B cell (primary cell): ENCODE measurements around the gene RNPC3. TPM values are rescaled to one million over a fixed set of nuclear protein-coding genes. Genes with fewer than 3 reads are reported as not detected.
"Not testable (repeated sequence)": the region's sequence is repeated elsewhere in the genome, so short reads cannot be mapped to it uniquely, and the experiment has no call there.

Source experiments
- ATAC-seq: fragments of 200-7000 bp; cut with Tn5 transposase; one replicate; pipeline ENCODE4 v1.10.0; 2021; ENCODE audit warnings: low read depth, mild to moderate bottlenecking, moderate number of reproducible peaks, moderate library complexity
- CTCF ChIA-PET: fragments of 350-600 bp; sonication (Branson Sonifier 250); formaldehyde crosslinking; loops from one replicate; lab custom pipeline; 2021; ENCODE audit warnings: antibody characterized with exemption, inconsistent platforms; lab: Charles Lee
- POLR2A ChIA-PET: fragments of 350-600 bp; sonication (Branson Sonifier 250); formaldehyde crosslinking; loops from one replicate; lab custom pipeline; 2021; ENCODE audit warnings: antibody characterized with exemption; lab: Charles Lee
- DNase-seq: peaks from one replicate; pipeline ENCODE4 v3.0.0; 2013
- H2AFZ ChIP-seq: 2 replicates; pipeline ENCODE4 v1.6.1; 2012; ENCODE audit warnings: mild to moderate bottlenecking, low read depth, low read length; ENCODE audit not compliant: insufficient read depth, poor library complexity, severe bottlenecking
- H3K27ac ChIP-seq, 2 donors: 1 replicate in 1 of 2; 2 replicates in 1 of 2; pipeline ENCODE4 v1.5.1; 2012 to 2013; ENCODE audit warnings: low read length in 2 of 2, mild to moderate bottlenecking in 2 of 2, moderate library complexity in 1 of 2
- H3K27me3 ChIP-seq, 4 experiments: fragments of 200-600 bp in 1 of 4; sonication (generic) in 1 of 4; replicated peaks in 1 of 4; 1 replicate in 2 of 4; 2 replicates in 2 of 4; pipeline versions ENCODE4 v1.6.1 to v1.7.0; 2013 to 2016; ENCODE audit warnings: low read length in 3 of 4, mild to moderate bottlenecking in 2 of 4, mixed read lengths in 1 of 4, moderate library complexity in 1 of 4; ENCODE audit not compliant: insufficient read depth in 4 of 4, control insufficient read depth in 3 of 4; ENCODE audit errors: control extremely low read depth in 1 of 4
- H3K36me3 ChIP-seq, 2 experiments: replicated peaks in 1 of 2; 1 replicate in 1 of 2; 2 replicates in 1 of 2; pipeline versions ENCODE4 v1.6.1 to v1.7.1; 2013; ENCODE audit warnings: low read length in 1 of 2; ENCODE audit not compliant: insufficient read depth in 2 of 2, control insufficient read depth in 1 of 2; ENCODE audit errors: control extremely low read depth in 1 of 2, extremely low read depth in 1 of 2
- H3K4me1 ChIP-seq, 2 donors: fragments of 200-600 bp in 1 of 2; sonication (generic) in 1 of 2; 1 replicate in 1 of 2; 2 replicates in 1 of 2; pipeline versions ENCODE4 v1.5.1 to v1.6.1; 2013 to 2017; ENCODE audit warnings: low read length in 2 of 2; ENCODE audit not compliant: control insufficient read depth in 2 of 2, insufficient read depth in 2 of 2
- H3K4me2 ChIP-seq: replicated peaks from 2 replicates; pipeline ENCODE3; 2012; ENCODE audit warnings: mild to moderate bottlenecking, low read depth, low read length; ENCODE audit not compliant: poor library complexity, severe bottlenecking
- H3K4me3 ChIP-seq, 5 experiments: fragments of 200-600 bp in 1 of 5; sonication (generic) in 1 of 5; 1 replicate in 3 of 5; 2 replicates in 2 of 5; pipeline versions ENCODE4 v1.5.1 to v1.7.0; 2011 to 2016; ENCODE audit warnings: low read length in 4 of 5, mild to moderate bottlenecking in 4 of 5, low read depth in 2 of 5, control low read depth in 1 of 5, moderate library complexity in 1 of 5; ENCODE audit not compliant: insufficient read depth in 1 of 5; ENCODE audit errors: control extremely low read depth in 1 of 5, extremely low read depth in 1 of 5
- H3K79me2 ChIP-seq: fragments of 200-600 bp; sonication (generic); one replicate; pipeline ENCODE4 v1.6.0; 2016; ENCODE audit warnings: low read length; ENCODE audit not compliant: control insufficient read depth, insufficient read depth
- H3K9ac ChIP-seq: fragments of 200-600 bp; sonication (generic); 2 replicates; pipeline ENCODE4 v1.6.1; 2017; ENCODE audit warnings: mild to moderate bottlenecking, low read length, moderate library complexity
- H3K9me3 ChIP-seq, 3 donors: one replicate each; pipeline versions ENCODE4 v1.6.1 to v1.7.1; 2013; ENCODE audit warnings: low read length in 2 of 3; ENCODE audit not compliant: control insufficient read depth in 2 of 3, insufficient read depth in 1 of 3; ENCODE audit errors: control extremely low read depth in 1 of 3
- H4K20me1 ChIP-seq: 2 replicates; pipeline ENCODE4 v1.6.0; 2012; ENCODE audit warnings: mild to moderate bottlenecking, low read length; ENCODE audit not compliant: insufficient read depth, control insufficient read depth, poor library complexity, severe bottlenecking
- H3K27ac Mint-ChIP-seq: one replicate; pipeline ENCODE4 v1.8.0; 2021; ENCODE audit warnings: mixed read lengths
- H3K27me3 Mint-ChIP-seq: one replicate; pipeline ENCODE4 v1.8.0; 2021; ENCODE audit warnings: mixed read lengths
- H3K4me1 Mint-ChIP-seq: one replicate; pipeline ENCODE4 v1.8.0; 2021; ENCODE audit warnings: mixed read lengths
- H3K4me3 Mint-ChIP-seq: one replicate; pipeline ENCODE4 v1.8.0; 2021; ENCODE audit warnings: mixed read lengths
- H3K9me3 Mint-ChIP-seq: one replicate; pipeline ENCODE4 v1.8.0; 2022; ENCODE audit warnings: mixed read lengths; ENCODE audit not compliant: insufficient read depth
- CTCF ChIP-seq: fragments of 200-600 bp; IDR thresholded peaks from one replicate; pipeline ENCODE4 v1.8.0; 2022; ENCODE audit warnings: antibody characterized with exemption, mild to moderate bottlenecking
- EZH2 ChIP-seq: IDR thresholded peaks from 2 replicates; pipeline ENCODE4 v1.6.1; 2012; ENCODE audit warnings: borderline replicate concordance, low read depth, mild to moderate bottlenecking, moderate library complexity, low read length; ENCODE audit not compliant: insufficient read depth, poor library complexity, severe bottlenecking
- WGBS: methylation state at CpG from one replicate; pipeline ENCODE4 v1.1.5; 2013; ENCODE audit warnings: missing lambda C conversion rate; ENCODE audit not compliant: insufficient coverage; 5-methylcytosine and 5-hydroxymethylcytosine counted together
- intact Hi-C: fragments of 100-400 bp; cut with micrococcal nuclease; formaldehyde crosslinking; loops from one replicate; pipeline ENCODE4 v1.10.0; 2022
- polyA plus RNA-seq: library from polyadenylated mRNA; depleted of rRNA; stranded (reverse); fragments of >200 nt; gene quantifications from 2 replicates; pipeline ENCODE4 v1.2.3, GENCODE V29; 2012
- total RNA-seq, 2 donors: library from RNA; stranded (reverse); fragments of 120-200 nt in 1 of 2; gene quantifications; 1 replicate in 1 of 2; 2 replicates in 1 of 2; pipeline versions ENCODE4 v1.2.3 to v1.2.4, GENCODE V29; 2013 to 2022

The RNPC3 gene
- total and polyA plus RNA-seq, 2 donors (not counting 1 experiment from before 2014, with no cell fraction given), result 32.0 to 83.6 TPM

DNA sequence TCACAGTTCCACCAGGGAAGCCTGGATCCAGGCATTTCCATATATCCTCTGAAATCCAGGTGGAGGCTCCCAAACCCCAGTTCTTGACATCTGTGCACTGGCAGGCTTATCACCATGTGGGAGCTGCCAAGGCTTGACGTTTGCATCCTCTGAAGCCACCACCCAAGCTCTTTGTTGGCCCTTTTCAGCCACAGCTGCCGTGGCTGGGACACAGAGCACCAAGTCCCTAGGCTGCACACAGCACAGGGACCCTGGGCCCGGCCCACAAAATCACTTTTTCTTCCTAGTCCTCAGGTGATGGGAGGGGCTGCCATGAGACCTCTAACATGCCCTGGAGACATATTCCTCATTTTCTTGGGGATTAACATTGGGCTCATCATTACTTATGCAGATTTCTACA, 22.3 kb downstream of the RNPC3 start:
- no peak for ATAC-seq
- ChIA-PET POLR2A (no interaction called here), CTCF (no interaction called here)
- no peaks in the 10 kb centered on the region for H3K27me3 Mint-ChIP-seq
- TF ChIP-seq EZH2 (no peak), CTCF (no peak)
- no peak for DNase-seq
- Histone ChIP-seq H3K27me3 (no peaks in the 10 kb centered on the region), H3K36me3 (peaks cover 9 to 72% of the 10 kb centered on the region in 2 experiments), H3K4me1 (no peaks in the 10 kb centered on the region), H2AFZ (no peak overlapping the region), H3K9me3 (no peaks in the 10 kb centered on the region), H3K9ac (no peak overlapping the region), H3K79me2 (no peaks in the 10 kb centered on the region), H3K4me3 (no peak overlapping the region), H3K4me2 (no peak overlapping the region), H3K27ac (no peak overlapping the region), H4K20me1 (no peaks in the 10 kb centered on the region)
- intact Hi-C loops, result no loop called here
- H3K27ac Mint-ChIP-seq, result no peak overlapping the region
- 100% methylated on average over 3 of the region's 3 CpGs for WGBS
- no peaks in the 10 kb centered on the region for H3K4me1 Mint-ChIP-seq
- H3K4me3 Mint-ChIP-seq, result no peak overlapping the region
- H3K9me3 Mint-ChIP-seq, result no peaks in the 10 kb centered on the region

DNA sequence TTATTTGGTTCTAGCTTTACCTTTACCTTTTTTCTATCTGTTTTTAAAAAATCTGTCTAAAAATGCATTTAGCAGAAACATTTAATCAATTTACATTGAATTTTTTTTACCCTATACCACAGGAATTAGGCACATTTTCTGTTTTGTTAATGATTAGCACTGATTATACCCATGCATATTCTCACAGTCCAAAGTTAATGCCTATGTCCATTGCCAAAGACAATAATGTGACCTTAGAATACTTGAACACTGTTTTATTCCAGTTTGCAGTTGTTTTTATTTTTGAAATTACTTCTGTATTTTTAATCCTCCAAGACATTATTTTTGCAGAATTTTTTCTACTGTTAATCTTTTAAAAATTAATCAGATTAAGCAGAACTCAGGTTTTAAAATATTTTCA, 34.9 kb downstream of the RNPC3 start:
- no peak overlapping the region for H3K9ac ChIP-seq
- ATAC-seq, result no peak
- H3K9me3 ChIP-seq, result no peaks in the 10 kb centered on the region
- ChIA-PET POLR2A (no interaction called here), CTCF (no interaction called here)
- intact Hi-C loops, result no loop called here
- Mint-ChIP-seq H3K27ac (no peak overlapping the region), H3K9me3 (no peaks in the 10 kb centered on the region), H3K4me3 (no peak overlapping the region), H3K27me3 (no peaks in the 10 kb centered on the region), H3K4me1 (peaks cover 9% of the 10 kb centered on the region)
- no peaks in the 10 kb centered on the region for H3K27me3 ChIP-seq
- TF ChIP-seq EZH2, result no peak
- no peak for TF ChIP-seq CTCF
- DNase-seq, result no peak
- peaks cover 0 to 3% of the 10 kb centered on the region in 2 experiments for H3K36me3 ChIP-seq
- no peaks in the 10 kb centered on the region for H3K4me1 ChIP-seq
- H3K4me2 ChIP-seq, result no peak overlapping the region
- H4K20me1 ChIP-seq, result no peaks in the 10 kb centered on the region
- H3K4me3 ChIP-seq, result no peak overlapping the region
- no peak overlapping the region for H3K27ac ChIP-seq
- H2AFZ ChIP-seq, result no peak overlapping the region
- H3K79me2 ChIP-seq, result no peaks in the 10 kb centered on the region

DNA sequence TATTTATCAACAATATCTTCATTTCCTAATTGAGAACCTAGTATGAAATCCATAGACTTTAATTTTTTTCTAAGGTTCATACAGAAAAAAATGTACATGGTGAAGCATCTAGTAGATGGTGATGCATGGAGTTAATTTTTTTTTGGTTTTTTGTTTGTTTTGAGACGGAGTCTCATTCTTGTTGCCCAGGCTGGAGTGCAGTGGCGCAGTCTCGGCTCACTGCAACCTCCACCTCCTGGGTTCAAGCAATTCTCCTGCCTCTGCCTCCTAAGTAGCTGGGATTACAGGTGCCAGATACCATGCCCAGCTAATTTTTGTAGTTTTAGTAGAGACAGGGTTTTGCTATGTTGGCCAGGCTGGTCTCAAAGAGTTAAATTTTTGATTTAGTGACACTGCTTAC, 35.6 kb downstream of the RNPC3 start:
- DNase-seq, H3K9me3 Mint-ChIP-seq, H3K27ac ChIP-seq, H3K27me3 Mint-ChIP-seq, H3K4me2 ChIP-seq, intact Hi-C loops, H3K4me1 Mint-ChIP-seq, H3K27me3 ChIP-seq, H3K36me3 ChIP-seq, H4K20me1 ChIP-seq, ATAC-seq, H3K9me3 ChIP-seq, H3K4me1 ChIP-seq, H3K4me3 Mint-ChIP-seq, H3K27ac Mint-ChIP-seq, H2AFZ ChIP-seq, POLR2A ChIA-PET, H3K9ac ChIP-seq, H3K79me2 ChIP-seq, H3K4me3 ChIP-seq, CTCF ChIA-PET: not testable (repeated sequence)
- WGBS, result 100% methylated on average over 3 of the region's 3 CpGs
